HG03469 (cell line): ENCODE measurements around the gene MT1B.

Source experiments
- ATAC-seq: cut with Tn5 transposase; IDR thresholded peaks from one replicate; pipeline ENCODE4 v1.9.1; 2021; ENCODE audit warnings: mild to moderate bottlenecking, moderate library complexity, moderate number of reproducible peaks; ENCODE audit not compliant: unreplicated experiment

MT1B gene

DNA sequence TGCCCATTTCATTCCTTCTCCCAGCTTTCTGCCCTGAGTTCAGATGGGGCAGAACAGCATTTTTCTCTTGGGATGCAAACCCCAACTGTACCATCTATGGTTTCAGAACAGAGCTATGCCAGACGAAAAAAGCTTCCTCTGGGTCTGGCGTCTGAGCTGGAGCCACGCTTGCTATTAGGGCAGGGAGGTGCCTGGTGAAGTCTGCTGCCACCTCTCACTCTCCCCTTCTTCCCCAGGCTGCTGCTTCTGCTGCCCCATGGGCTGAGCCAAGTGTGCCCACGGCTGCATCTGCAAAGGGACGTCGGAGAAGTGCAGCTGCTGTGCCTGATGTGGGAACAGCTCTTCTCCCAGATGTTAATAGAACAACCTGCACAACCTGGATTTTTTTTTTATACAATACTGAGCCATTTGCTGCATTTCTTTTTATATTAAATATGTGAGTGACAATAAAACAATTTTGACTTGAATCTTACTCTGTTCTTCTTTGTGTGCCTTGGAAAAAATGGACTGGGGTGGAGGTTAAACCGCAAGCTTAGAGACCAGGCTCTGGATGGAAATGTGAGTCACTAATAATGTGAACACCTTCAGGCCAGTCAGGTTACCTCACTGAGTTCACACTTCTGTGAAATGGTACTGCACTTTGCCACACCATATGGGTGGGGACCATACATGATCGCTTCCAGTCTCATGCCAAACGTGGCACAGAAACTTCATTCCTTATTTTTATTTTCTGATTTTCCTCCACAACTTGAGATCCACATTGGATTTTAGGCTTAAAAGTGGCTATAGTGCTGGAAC is 14.9 kb upstream of the MT1B start:
- no peak for ATAC-seq

DNA sequence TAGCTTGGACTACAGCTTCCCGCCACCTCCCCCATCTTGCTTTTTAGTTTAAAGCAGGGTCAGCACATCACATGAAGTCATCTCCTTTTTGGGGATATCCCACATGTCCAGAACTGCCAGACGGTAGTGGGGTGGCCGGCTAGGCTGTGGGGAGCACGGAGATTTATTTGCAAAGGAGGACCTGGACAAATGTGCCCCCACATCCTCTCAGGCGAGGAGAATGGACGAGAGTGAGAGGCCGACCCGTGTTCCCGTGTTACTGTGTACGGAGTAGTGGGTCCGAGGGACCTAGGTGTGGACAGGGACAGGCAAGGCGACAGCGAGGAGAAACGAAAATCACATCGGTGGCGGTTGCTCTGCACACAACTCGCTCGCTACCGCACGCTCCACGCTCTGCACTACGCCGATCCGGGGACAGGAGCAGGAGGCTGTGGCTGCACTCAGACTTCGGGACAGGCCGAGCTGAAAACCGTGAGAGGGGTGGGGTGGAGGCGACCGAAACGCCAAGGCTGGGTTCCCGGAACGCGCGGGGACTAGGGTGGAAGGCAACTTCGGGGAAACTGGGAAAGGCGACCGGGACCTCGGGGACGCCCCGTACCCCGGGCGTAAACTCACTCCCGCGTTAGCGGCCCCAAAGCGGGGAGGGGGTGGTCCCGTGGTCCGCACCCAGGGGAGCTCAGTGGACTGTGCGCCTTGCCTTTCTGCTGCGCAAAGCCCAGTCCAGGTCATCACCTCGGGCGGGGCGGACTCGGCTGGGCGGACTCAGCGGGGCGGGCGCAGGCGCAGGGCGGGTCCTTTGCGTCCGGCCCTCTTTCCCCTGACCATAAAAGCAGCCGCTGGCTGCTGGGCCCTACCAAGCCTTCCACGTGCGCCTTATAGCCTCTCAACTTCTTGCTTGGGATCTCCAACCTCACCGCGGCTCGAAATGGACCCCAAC is 13.6 kb upstream of the MT1B start, which contains the start of gene MT1A:
TSS of gene MT1A (plus strand) at position 853 of the 937 bp plus-strand sequence. CDS start at position 926, 73 bp downstream.
- no peak for ATAC-seq

DNA sequence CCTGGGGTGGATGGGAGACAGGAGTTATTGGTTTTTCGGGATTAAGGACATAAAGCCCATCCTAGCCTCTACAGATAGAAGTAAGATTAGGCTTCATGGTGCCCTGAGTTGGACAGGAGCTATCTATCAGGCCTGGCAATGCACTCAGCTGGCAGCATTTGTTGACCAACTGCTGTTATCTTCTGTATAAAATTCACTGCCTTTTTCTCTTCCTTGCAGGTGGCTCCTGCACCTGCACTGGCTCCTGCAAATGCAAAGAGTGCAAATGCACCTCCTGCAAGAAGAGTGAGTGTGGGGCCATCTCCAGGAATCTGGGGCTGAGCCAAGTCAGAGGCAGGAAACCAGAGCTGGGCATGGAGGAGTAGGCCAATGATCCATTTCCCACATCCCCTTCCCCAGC is 12.6 kb upstream of the MT1B start:
- no peak for ATAC-seq

DNA sequence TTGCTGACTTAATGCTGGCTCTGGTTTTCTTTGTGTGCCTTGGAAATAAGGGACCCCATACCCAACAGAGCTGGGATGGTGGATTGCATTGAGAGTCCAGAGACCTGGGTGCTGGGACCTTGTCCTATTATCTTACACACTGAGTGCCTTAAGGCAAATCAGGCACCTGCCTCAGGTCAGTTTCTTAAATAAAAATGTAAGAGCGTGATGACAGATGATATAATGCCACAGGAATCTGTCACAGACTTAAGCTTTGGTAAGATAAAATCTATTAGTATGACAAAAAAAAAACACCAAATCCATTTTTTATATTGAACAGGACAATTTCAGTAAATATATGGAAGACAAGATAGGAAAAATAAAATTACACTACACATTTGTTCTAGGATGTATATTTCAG is 11.6 kb upstream of the MT1B start:
- ATAC-seq = no peak

DNA sequence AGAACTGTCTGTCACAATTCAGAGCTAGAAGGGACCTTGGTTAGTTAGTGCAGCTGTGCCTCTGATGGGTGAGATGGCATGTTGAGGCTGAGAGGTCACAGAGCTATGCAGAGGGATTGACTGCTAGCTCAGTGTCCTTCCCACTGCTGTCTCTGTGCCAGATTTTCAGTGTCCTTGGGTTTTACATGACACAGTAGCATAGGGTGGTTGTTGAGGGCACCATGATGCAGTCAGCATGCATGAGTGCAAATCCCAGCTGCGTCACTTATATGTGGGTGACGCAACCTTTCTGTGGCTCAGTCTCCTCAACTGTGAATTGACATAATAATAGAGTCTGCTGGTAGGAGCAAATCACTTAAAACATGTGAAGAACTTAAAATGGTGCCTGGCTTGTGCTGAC is 10.5 kb upstream of the MT1B start:
- ATAC-seq = no peak

DNA sequence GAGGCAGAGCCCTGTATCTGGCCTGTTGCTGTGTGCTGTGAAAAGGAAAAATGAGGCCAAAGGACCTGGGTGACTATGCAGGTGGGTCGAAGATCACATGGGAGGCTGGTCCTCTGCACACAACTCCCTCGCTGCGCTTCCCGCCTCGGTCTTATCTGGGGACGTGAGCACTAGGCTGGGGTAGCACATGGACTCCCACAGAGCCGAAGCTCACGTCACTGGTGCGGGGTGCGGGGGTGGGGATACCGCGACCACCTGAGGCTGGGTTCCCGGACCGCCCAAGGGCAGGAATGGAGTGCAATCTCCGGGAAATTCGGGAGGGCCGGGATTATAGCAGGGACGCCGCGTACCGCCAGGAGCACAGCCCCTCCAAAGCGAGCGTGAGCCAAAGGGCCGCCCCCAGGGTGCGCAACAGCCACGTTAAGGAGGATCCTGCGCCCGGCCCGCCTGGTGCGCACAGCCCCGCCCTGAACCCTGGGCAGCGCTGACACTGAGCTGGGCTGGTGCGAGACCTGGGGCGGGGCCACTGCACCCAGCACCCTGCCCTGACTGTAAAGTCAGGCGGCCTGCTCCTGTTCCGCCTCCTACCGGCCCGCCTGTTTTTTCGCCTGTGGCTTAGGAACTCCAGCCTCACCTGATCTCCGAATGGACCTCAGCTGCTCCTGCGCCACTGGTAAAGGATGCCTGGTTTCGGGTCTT is 8.5 kb upstream of the MT1B start:
- ATAC-seq = no peak

DNA sequence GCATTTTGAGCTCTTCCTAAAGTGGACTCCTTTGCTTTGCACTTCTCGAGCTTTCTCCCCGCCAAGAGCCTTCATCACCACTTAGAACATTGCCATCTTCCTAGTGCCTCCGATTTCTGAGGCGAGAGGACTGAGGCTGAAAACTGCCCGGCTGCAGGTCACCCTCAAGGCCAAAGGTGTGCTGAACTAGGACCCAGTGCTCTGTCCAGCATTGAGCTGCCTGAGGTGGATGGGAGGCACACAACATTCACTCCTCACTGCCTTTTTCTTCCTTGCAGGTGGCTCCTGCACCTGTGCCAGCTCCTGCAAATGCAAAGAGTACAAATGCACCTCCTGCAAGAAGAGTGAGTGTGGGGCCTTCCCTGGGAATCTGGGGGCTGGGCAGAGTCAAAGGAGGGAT is 7.9 kb upstream of the MT1B start:
- ATAC-seq = no peak

DNA sequence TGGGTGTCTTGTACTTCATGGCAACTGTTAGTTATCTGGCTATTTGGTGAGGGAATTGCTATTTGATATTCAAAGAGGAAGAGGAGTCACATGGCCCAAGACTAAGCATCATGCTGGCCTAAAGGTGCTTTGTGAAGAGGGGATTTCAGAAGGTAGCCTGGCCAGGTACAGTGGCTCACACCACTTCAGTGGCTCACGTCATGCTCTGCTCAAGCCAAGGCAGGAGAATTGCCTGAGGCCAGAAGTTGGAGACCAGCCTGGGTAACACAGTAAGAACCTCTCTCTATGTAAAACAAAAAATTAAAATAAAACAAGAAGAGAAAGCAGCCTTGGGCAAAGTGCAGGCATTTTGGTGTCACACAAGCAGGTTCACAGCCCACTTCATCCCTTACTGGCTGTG is 6.4 kb upstream of the MT1B start:
- ATAC-seq = no peak

DNA sequence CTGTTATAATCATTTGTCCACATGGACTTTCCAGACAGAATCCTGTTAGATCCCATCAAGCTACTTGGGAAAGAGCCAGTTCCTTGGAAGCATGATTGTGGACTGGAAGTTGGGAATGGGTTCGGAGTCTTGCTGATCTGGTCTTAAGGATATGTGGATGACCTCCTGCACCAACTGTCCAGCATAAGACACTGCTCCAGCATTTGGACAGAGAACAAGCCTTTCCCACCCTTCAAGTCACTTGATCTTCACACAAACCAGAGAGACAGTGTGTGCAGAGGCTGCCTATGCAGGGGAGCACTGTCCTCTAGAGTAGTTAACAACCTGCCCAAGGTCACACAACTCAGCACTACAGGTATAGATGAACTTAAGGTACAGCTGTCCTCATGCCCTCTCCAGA is 5.8 kb upstream of the MT1B start:
- no peak for ATAC-seq

DNA sequence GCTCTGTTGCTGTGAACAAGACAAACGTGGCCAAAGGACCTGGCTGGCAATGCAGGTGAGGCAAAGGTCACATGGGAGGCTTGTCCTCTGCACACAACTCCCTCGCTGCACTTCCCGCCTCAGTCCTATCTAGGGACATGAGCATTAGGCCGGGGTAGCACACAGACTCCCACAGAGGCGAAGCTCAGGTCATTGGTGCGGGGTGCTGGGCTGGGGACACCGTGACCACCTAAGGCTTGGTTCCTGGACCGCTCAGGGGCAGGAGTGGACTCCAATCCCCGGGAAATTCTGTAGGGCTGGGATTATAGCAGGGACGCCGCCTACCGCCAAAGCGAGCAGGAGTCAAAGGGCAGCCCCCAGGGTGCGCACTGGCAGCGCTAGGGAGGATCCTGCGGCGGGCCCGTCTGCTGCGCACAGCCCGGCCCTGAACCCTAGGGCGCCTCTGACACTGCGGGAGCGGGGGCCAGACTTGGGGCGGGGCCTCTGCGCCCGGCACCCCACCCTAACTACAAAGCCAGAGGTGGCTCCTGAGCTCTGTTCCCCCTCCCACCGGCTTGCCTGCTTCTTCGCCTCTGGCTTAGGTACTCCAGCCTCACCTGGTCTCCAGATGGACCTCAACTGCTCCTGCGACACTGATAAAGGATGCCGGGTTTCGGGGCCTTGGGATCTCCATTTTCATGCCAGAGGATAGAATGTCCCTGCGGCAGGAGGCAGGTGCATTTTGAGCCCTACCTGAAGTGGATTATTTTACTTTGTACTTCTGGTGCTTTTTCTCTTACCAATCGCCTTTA is 3.9 kb upstream of the MT1B start:
- no peak for ATAC-seq

DNA sequence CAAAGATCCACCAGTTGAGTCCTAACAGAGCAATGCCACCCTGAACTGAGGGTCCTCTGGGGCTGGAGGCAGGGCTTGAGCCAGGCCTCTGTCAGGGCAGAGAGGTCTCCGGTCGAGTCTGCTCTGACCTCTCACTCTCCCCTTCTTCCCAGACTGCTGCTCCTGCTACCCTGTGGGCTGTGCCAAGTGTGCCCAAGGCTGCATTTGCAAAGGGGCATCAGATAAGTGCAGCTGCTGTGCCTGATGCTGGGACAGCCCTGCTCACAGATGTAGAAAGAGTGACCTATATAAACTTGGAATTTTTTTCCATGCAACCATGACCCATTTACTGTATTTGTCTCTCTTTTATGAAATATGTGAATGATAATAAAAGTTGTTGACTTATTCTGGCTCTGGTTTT is 2.4 kb upstream of the MT1B start:
- ATAC-seq = no peak

DNA sequence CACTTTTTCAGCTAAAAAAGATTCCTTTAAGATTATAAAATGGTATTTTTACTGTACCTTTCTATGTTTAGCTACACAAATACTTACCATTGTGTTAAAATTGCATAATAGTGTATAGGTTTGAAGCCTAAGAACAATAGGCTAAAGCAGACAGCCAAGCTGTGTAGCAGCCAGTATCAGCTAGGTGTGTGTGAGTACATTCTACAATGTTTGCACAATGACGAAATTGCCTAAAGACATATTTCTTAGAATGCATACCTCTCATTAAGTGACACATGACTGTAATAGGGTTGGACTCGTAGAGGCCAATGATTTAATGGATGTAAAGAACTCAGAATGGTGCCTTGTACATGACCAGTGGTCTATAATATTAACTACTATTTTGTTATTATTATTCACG is 1.9 kb upstream of the MT1B start:
- no peak for ATAC-seq

DNA sequence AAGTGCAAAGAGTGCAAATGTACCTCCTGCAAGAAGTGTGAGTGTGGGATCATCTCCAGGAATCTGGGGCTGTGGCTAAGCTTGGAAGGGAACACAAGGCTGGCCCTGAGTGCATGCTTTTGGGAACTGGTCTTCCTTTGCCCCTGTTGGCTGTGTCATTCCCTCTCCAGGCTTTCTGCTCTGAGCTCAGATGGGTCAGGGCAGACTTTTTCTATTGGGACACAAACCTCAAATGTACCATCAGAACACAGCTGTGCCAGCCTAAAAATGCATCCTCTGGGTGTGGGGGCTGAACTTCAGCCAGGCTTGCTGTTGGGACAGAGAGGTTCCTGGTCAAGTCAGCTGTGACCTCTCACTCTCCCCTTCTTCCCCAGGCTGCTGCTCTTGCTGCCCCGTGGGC is 914 bp downstream of the MT1B start:
- no peak for ATAC-seq

DNA sequence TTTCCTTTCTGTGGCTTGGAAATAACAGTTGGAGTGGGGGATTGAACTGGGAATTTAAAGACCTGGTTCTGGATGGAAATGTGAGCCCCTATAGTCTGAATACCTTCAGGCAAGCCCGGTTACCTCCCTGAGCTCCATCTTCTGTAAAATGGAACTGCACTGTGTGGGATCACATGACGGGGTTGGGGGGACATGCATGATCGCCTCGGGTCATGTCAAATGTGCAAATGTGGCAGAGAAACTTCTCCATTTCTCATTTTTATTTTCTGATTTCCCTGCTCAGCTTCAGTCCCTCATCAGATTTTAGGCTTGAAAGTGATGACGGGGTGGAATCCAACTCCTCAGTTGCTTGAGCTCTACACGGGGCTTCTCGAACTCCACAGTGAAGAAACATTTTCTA is 1.5 kb downstream of the MT1B start:
- no peak for ATAC-seq

DNA sequence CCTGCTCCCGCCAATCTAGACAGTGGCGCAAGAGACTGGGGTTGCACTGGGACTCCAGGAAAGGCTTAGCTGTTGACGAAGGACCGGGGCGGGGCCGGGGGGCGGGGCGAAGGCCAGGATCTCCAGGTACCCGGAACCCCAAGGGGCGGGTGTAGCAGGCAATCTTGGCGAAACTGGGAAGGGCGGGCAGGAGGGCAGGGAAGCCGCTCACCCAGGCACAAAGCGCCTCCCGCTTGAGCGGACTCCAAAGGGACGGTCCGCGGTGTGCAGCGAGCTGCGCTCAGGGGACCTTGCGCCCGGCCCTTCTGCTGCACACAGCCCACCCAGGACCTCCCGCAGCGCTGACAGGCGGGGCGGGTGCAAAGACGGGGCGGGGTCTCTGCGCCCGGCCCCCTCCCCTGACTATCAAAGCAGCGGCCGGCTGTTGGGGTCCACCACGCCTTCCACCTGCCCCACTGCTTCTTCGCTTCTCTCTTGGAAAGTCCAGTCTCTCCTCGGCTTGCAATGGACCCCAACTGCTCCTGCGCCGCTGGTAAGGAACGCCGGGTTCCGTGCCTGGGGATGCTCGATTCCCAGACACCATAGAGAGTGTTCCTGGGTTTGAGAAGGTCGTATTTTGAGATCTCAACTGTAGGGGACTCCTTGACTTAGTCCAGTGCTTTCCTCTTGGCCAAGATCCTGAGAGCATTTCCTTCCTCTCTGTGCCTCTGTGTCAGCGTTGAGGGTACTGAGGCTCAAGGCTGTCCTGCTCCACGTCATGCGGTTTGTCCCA is 6.1 kb downstream of the MT1B start, which contains the start of gene MT1F:
TSS of gene MT1F (plus strand) at position 405 of the 772 bp plus-strand sequence. CDS start at position 505, 100 bp downstream.
- no peak for ATAC-seq

DNA sequence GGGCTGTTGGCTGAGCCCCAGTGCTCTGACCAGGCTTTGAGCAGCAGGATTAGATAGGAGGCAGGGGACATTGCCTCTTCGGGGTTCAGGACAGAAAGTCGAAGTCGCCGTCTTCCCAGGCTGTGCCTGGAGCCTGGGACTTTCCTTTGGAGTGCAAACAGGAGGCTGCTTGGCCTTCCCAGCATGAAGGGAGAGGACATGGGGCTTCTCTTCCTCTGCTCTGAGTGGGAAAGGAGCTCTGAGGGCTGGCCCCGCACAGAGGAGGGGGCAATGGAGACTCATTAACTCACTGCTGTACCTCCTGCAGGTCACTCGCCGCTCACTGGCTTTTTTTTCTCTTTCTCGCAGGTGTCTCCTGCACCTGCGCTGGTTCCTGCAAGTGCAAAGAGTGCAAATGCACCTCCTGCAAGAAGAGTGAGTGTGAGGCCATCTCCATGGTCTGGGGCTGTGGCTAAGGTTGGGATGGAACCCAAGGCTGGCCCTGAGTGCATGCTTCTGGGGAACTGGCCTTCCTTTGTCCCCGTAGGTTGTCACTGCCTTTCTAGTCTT is 6.7 kb downstream of the MT1B start:
- ATAC-seq = no peak

DNA sequence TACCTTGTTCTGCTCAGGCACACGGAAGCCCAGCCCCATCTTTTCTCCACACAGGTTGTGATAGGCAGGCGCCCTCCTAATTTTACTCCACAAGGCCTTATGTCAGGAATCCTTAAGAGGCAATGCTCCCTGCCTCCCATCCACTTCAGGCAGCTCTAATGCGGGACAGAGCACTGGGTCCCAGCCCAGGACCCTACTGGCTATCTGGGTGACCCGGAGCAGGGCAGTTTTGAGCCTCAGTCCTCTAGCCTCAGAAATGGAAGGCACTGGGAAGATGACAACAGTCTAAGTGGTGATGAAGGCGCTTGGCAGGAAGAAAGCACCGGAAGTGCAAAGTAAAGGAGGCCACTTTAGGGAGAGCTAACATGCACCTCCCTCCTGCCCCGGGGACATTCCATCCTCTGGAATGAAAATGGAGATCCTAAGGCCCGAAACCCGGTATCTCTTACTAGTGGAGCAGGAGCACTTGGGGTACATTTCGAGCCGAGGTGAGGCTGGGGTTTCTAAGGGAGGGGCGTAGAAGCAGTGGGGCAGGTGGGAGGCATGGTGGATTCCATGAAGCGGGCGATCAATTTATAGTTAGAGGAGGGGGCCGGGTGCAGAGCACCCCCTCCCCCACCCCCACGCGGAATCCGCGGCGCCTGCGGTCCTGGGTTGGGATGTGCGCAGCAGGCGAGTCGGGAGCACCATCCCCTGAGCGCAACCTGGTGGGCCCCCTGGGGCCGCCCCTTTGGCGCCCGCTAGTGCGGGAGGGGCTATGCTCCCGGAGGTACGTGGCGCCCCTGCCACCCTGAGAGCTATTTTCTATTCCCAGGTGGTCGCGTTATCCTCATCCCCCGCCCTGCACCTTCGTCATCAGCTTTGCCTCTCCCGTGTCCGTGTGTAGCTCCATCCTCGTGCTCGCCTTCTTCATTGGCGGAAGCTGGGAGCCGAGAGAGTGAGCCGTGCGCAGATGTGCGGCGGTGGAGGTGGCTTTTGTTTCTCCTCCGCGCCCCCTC is 11.0 kb downstream of the MT1B start:
- no peak for ATAC-seq

DNA sequence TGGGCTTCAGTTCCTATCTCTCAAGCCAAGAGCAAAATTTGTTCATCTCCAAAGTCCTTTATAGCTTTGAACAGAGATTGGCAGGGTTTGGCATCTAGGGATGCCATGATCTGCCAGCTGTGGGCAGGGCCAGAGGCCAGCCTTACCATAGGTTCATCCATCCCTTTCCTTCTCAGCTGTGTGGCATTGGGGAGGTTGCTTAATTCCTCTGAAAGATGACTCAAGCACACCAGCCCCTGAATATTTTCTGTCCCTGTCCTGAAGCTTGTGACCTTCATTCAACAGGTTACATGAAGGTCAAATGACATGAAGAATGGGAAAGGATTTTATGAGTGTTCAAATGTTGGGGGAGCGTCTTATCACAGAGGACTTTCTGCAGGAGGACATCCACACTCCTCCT is 12.8 kb downstream of the MT1B start:
- no peak for ATAC-seq
